Breast epithelium (tissue), 3 donors: ENCODE data around the gene RNU6-7.
A peak's percentile ranks its signal among the peaks of the same experiment; 100 is the strongest.

Experiments
- CTCF ChIP-seq, 3 donors: fragments of 450-650 bp; IDR thresholded peaks; one replicate each; pipeline ENCODE4 v1.5.1; 2016 to 2017; ENCODE audit warnings: antibody characterized with exemption in 3 of 3, mild to moderate bottlenecking in 3 of 3, moderate library complexity in 3 of 3
- POLR2A ChIP-seq: fragments of 450-650 bp; IDR thresholded peaks from one replicate; pipeline ENCODE4 v1.6.1; 2016; ENCODE audit warnings: antibody characterized with exemption, mild to moderate bottlenecking, moderate library complexity
- POLR2AphosphoS5 ChIP-seq, 3 donors: sonication (generic); formaldehyde crosslinking; IDR thresholded peaks; one replicate each; pipeline ENCODE4 v1.6.1; 2017; ENCODE audit warnings: antibody characterized with exemption in 3 of 3

GRCh38 chr14:32224737-32225377 lies 23.0 kb downstream of the RNU6-7 start:
- peak in 1 of 3 donors; percentile 33 for TF ChIP-seq CTCF (IDR thresholded peaks at IDR 0.05)
- no peak for TF ChIP-seq POLR2A
- no peak for TF ChIP-seq POLR2AphosphoS5 (IDR thresholded peaks at IDR 0.05)
